ELR (cell line): ENCODE data around the gene ABL2.
"Not testable (repeated sequence)": the region's sequence is repeated elsewhere in the genome, so short reads cannot be mapped to it uniquely, and the experiment has no call there.

ENCODE experiments used
- DNase-seq: peaks from one replicate; pipeline ENCODE4 v3.0.0-alpha.2; 2015; ENCODE audit warnings: low read depth

The ABL2 gene

DNA sequence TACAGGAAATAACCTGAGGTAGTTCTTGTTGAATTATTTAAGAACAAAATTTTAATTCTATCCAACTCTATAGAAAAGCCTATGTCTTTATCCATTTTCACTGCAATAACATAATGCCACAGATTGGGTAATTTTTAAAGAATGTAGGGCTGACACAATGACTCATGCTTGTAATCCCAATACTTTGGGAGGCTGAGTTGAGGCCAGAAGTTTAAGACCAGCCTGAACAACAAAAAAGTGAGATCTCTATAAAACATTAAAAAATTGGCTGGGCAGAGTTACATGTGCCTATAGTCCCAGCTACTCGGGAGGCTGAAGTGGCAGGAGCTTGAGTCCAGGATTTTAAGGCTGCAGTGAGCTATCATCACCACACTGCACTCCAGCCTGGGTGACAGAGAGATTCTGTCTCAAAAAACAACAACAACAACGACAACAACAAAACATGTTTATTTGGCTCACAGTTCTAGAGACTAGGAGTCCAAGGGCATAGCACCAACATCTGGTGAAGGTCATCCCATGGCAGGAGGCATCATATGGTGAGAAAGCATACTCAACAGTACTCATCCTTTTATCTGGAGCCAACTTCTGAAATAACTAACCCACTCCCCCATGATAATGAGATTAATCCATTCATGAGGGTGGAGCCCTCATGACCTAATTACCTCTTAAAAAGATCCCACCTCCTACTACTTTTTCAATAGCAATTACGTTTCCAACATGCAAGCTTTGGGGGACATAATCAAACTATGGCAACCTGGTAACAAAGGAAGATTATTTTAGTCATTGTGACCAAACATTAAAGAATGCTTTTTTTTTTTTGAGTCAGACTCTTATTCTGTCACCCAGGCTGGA is 59.6 kb downstream of the ABL2 start:
- peak; percentile 82 for DNase-seq

DNA sequence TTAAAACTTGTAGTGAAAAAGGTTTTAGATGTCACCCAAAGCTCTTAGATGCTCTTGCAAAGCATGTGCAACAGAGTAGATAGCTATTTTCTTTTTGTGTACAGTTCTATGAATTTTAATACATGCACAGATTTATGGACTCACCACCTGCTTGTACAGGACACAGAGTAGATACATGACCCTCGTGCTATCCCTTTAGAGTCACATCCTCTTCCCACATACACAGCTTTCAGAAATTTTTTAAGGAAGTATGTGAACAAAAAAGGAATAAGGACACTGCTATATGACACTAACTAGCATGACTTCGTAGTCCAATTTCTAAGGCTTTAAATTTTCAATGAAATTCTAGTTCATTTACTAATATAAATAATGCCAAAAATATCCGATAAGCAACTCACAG is 60.9 kb downstream of the ABL2 start:
- DNase-seq = no peak

DNA sequence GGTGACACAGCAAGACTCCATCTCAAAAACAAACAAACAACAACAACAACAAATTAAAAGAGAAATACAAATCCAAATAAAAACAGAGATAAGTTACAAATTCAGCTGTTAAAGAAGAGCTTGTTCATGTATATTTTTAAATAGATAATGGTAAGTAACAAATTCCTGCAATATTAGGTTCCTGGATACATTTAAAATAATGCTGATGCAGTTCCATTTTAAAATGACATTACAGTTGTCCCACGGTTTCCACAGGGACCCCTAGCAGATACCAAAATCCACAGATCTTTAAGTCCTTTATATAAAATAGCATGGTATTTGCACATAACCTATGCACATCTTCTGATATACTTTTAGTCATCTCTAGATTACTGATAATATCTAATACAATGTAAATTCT is 61.5 kb downstream of the ABL2 start:
- DNase-seq = no peak

DNA sequence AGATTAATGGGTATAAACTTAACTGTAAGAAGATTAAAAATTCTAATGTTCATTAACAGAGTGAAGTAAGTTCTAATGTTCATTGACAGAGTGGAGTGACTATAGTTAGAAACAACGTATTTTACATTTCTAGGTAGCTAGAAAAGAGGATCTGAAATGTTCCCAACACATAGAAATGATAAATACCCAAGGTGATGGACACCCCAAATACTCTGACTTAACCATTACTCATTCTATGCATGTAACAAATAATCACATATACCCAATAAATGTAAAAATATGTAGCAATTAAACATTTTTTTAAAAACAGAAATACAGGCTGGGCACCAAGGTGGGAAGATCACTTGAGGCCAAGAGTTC is 62.1 kb downstream of the ABL2 start:
- DNase-seq = no peak

DNA sequence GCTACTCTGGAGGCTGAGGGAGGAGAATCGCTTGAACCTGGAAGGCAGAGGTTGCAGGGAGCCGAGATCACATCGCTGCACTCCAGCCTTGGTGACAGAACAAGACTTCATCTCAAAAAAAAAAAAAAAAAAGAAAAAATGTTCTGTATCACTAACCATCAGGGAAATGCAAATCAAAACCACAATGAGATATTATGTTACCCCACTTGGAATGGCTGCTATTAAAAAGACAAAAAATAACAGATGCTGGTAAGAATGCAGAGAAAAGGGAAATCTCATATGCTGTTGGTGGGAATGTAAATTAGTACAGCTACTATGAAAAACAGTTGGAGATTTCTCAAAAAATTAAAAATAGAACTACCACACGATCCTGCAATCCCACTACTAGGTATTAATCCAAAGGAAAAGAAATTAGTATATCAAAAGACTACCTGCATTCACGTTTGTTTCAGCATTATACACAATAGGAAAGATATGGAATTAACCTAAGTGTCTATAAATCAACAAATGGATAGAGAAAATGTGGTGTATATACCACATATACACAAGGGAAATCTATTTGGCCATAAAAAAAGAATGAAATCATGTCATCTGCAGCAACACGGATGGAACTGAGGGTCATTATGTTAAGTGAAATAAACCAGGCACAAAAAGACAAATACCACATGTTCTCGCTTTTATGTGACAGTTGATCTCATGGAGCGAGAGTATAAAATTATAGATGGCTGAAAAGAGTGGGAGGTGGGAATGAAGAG is 62.6 kb downstream of the ABL2 start:
- DNase-seq = no peak

DNA sequence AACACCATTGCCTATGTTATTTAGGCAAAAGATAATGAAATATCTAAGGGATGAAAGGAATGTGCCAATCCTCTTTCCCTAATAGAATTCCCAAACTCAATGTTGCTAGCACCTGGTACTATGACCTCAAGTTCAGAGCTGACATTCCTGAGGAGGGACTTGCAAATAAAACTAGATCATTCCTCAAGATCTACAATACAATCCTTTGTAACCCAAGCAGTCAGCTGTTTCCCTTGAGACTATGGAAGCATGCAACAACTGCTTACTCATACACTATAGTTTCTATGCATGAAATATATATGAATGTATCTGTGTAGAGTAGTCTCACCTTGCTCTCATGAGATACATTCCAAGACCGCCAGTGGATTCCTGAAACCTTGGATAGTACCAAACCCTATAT is 65.0 kb downstream of the ABL2 start:
- peak; percentile 79 for DNase-seq

DNA sequence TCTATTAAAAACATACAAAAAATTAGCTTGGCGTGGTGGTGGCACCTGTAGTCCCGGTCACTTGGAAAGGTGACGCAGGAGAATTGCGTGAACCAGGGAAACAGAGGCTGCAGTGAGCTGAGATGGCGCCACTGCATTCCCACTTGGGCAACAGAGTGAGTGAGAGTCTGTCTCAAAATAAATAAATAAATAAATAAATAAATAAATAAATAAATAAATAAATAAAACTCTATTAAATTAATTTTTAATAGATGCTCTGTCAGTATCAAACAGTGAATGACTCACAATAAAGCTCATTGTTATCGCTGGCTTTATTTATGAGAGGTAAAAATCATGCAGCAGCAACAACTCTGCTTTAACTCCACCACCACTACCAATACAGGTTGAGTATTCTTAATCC is 72.8 kb downstream of the ABL2 start:
- no peak for DNase-seq

DNA sequence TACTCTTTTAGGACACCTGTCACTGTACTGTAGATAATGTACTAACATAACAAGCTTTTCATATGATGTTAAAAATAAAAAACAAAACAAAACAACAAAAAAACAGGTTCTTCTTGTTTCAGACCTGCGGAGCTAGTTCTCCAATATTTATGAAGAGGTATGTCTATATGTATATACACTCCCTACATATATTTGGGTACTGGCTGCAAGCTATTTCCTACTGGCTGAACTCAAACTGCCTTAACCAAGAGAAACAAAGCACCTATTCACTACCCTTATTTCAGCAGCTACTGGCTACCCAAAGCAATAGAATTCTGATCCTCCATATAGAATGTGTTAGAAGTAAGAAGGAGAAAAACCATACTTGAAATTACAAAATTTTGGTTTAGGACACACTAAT is 73.5 kb downstream of the ABL2 start:
- DNase-seq = no peak

DNA sequence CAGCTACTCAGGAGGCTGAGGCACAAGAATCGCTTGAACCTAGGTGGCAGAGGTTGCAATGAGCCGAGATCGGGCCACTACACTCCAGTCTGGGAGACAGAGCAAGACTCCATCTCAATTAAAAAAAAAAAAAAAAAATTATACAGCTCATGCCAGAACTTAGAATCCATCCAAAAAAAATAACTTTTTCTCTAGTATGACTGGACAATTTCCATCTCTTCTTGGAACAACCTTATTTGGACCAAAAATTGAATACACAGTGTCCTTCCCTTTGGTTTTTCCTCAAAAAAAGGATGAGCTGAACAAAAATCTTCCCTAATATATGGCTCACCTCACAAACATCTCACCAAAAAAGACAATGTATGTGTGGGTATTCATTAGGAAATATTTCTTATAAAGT is 73.9 kb downstream of the ABL2 start:
- DNase-seq = no peak

DNA sequence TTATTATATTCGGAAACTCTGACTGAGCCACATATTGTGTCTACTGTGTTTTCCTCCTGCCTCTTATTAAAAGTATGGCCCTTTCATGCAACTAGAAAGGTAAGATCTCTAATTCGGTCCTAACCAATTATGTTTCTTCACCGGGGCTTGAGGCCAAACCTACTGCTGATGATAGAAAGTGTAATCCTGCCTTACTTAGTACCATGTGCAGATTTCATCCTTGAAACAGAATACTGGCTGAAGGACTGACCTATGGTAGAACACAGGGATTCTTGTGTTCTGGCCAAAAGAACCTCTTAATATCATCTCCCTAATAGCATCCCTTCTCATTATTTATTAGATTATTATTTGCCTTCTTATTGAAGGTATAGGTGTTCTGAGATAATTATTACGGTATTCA is 75.0 kb downstream of the ABL2 start:
- no peak for DNase-seq

DNA sequence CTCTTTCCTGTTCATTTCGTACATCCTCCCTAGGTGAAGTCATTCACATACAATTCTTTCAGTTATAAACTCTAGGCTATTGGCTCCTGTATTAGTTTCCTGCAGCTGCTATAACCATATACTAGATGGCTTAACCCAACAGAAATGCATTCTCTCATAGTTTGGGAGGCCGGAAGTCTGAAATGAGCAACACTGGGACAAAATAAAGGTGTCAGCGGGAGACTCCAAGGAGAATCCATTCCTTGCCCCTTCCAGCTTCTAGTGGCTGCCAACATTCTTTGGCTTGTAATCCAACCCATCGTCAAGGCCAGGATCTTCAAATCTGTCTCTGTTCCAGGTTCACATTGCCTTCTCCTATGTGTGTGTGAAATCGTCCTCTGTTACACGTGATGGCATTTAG is 76.3 kb downstream of the ABL2 start:
- DNase-seq = no peak

DNA sequence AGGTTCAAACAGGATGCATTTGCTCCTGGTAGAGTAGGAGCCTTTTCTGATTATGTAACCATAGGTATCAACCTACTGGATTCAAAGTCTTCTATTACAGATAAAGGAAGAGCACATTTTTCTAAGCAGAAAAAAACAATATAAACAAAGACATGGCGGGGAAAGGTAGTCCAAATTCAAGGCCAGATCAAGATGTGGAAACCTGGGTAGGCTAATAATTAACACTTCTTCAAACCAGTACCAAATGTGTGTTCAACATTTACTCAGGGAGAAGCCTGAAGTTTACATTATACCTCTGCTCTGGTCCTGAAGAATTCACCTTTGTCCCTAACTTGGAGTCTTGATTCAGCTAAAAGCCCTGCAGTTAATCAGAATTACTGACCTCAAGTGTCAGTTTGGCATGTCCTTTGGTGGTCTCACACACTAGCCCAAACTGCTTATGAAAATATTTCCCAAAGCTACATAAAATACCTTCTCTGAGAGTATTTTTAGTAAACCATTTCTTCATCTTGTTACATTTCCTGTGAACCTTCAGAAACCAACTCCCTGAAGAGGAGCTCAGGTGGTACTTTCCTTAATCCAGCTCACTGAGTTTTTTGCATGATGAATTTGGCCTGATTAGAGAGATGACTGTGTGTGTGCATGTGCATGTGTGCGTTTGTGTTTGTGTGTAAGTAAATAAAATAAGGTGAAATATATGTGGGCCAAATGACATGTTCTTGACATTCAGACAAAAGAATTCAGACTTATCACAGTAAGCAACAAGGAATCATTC is 77.4 kb downstream of the ABL2 start:
- no peak for DNase-seq

DNA sequence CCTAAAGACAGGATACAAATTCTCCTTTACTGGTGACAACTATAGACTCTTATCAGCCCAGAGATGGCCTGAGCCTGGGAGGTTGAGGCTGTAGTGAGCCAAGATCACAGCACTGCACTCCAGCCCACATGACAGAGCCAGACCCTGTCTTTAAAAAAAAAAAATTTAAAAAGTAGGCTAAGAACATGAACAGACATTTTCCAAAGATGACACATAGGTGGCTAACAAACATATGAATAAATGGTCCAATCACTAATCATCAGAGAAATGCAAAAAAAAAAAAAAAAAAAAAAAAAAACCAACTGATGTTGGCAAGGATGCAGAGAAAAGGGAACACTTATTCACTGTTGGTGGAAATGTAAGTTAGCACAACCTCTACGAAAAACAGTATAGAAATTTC is 82.6 kb downstream of the ABL2 start:
- DNase-seq = peak; percentile 82

DNA sequence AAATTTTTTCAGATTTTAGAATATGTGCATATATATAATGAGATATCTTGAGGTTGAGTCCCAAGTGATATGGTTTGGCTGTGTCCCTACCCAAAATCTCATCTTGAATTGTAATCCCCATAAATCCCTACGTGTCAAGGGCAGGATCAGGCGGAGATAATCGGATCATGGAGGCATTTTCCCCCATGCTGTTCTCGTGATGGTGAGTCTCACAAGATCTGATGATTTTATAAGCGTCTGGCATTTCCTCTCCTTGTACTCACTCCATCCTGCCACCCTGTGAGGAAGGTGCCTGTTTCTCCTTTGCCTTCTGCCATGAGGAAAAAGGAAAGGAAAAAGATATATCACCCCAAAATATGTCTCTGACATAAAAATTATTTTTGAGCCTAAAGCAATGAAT is 83.0 kb downstream of the ABL2 start:
- peak; percentile 32 for DNase-seq

DNA sequence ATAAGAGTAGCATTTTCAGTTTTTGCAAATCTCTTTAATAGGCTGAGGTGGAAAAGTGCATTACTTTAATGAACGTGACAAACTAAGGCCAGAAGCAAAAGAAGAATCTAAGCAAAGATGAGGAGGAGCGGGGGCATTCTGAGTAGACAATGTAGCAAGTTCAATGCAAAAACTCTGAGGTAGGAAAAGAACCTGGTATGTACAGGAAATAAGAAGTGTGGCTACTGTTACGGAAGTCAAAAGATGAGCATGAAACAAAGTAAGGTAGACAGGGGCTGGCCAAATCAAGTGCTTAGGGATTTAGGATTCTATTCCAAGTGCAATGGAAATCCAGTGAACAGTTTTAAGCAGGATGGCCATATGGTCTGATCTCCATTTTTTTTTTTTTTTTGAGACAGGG is 84.0 kb downstream of the ABL2 start:
- DNase-seq = no peak

DNA sequence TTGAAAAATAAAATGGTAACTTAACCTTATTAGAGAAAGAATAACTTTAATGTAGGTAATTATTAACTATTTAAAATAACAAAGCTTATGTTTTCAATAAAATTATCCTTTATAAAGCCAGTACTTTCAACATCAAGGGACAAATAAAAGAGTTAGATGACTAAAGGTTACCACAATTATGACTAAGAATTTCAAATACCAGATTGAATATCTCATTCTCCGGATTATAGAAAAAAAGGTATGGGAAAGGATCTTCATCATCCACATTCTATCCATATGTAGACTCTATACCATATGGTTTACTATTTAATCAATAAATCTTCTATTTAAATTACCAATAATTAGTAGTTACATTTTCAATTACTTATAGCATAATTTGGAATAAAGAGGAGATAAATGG is 84.9 kb downstream of the ABL2 start:
- DNase-seq = peak; percentile 90

DNA sequence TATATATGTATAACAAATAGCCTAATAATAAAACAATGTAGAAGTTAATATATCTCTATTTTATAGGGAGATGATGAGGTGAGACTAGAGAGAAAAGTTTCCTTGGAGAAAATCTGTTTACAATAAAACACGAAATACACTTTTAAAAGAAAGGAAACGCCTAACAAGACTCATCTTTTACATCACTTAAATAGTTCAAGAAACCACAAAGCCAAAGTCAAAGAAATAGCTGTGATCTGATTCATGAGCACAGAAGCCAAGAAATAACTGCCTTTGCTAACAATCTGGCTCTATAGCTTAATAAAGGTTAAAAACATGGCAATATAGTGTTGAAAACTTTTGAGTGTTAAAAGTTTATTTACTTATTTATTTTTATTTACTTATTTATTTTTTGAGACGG is 86.2 kb downstream of the ABL2 start:
- peak; percentile 97 for DNase-seq

DNA sequence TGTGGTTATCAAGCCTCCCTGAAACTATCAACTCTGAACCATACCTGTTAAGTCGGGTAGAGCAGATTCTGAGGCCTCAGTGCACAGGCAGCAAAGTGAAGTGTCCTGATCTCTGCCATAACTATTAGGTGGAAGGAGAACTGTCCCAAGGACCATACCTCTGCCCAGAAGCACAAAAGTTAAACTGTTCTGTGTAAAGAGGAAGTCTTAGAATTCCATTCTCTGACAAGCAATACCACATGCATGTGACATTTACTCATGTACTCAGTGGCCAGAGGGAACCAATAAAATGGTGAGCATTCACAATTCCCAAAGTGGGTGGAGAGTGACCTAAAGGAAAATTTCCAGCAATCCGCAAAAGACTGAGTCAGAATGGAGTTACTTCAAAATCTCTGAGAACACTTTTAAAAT is 86.6 kb downstream of the ABL2 start:
- DNase-seq = peak; percentile 99

DNA sequence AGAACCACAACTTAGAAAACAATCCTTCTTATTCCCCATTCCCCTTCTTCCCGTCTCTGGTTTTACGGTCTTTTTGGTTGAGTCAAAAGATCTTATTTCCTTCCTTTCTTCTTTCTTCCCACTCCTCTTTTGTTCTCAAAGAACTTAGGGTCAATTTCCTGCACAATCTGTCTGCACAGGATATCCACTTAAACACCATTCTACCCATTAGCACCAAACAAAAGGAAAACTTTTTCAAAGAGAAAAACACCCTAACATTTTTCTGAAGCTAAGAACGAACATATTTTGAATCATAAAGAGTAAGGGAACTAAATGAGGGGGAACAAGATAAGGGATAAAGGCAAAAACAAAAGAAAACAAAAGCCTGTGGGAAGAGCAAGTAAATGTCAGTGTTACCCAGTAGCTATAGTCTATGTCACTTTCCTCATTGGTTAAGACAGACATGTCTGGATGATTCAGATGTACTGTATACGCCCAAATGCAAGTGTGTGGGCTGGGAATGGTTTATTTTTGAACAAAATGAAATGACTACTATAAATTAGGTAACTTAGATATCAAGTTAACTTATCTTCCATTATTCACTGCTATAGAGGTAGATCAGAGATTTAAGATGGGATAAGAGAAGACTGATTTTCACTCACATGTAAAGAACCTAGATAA is 87.8 kb downstream of the ABL2 start:
- DNase-seq = peak; percentile 86

DNA sequence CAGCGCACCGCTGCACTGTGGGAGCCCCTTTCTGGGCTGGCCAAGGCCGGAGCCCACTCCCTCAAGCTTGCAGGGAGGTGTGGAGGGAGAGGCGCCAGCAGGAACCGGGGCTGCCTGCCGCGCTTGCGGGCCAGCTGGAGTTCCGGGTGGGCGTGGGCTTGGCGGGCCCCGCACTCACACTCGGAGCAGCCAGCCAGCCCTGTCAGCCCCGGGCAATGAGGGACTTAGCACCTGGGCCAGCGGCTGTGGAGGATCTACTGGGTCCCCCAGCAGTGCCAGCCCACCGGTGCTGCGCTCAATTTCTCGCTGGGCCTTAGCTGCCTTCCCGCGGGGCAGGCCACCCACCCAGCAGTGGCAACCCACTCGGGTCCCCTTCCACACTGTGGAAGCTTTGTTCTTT is 90.7 kb downstream of the ABL2 start:
- DNase-seq = not testable (repeated sequence)

DNA sequence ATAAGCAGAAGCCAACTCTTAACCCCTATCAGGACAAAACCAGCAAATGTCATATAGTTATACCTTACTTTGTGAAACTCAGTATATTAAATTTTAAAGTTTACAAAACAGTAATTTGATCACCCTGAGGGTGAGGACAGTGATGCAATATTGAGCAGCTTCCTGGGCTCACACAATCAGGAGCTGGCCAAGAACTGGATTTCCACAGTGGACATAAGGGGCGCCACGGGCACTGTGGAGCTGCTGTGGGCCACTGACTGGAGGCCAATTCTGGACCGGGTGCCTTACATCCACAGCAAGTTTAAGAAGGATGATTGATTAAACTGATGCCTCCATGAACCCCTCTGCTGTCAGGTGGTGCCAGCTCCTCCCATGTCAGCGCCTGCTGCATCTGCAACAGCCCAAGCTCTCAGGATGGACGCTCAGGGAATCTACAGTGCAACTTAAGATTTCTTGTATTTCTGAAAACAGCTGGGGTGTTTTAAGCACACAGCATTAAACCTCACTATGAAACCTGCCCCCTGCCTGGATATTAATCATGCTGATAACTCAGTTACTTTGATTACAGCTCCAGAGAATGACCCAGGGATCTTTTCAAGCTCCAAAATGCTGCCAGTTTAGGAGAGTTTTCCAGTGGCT is 91.7 kb downstream of the ABL2 start:
- peak; percentile 30 for DNase-seq

DNA sequence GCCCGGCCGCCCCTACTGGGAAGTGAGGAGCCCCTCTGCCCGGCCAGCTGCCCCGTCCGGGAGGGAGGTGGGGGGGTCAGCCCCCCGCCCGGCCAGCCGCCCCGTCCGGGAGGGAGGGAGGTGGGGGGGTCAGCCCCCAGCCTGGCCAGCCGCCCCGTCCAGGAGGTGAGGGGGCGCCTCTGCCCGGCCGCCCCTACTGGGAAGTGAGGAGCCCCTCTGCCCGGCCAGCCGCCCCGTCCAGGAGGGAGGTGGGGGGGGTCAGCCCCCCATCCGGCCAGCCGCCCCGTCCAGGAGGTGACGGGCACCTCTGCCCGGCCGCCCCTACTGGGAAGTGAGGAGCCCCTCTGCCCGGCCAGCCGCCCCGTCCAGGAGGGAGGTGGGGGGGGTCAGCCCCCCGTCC is 93.8 kb downstream of the ABL2 start:
- not testable (repeated sequence) for DNase-seq
